Activated CD8-positive, alpha-beta T cell treated with anti-CD3 and anti-CD28 coated beads for 36 hours (primary cell): ENCODE results near the gene NAPA. TPM values are rescaled to one million over a fixed set of nuclear protein-coding genes. Genes with fewer than 3 reads are reported as not detected.
"Not testable (repeated sequence)": the region's sequence is repeated elsewhere in the genome, so short reads cannot be mapped to it uniquely, and the experiment has no call there.

Experiments used
- ATAC-seq: fragments of 200-7000 bp; cut with Tn5 transposase; one replicate; pipeline ENCODE4 v1.10.0; 2021; ENCODE audit warnings: mild to moderate bottlenecking, moderate library complexity
- CTCF ChIA-PET: fragments of 350-600 bp; sonication (Branson Sonifier 250); formaldehyde crosslinking; loops from one replicate; lab custom pipeline; 2021; ENCODE audit warnings: antibody characterized with exemption; lab: Charles Lee
- POLR2A ChIA-PET: fragments of 350-600 bp; sonication (Branson Sonifier 250); formaldehyde crosslinking; loops from one replicate; lab custom pipeline; 2021; ENCODE audit warnings: antibody characterized with exemption; lab: Charles Lee
- DNase-seq: peaks from one replicate; pipeline ENCODE4 v3.0.0-alpha.2; 2020
- H3K27ac Mint-ChIP-seq: one replicate; pipeline ENCODE4 v1.8.0; 2021; ENCODE audit warnings: mild to moderate bottlenecking, mixed read lengths
- H3K27me3 Mint-ChIP-seq: one replicate; pipeline ENCODE4 v1.8.0; 2021; ENCODE audit warnings: mixed read lengths
- H3K36me3 Mint-ChIP-seq: one replicate; pipeline ENCODE4 v1.8.0; 2021; ENCODE audit warnings: low read depth, mixed read lengths
- H3K4me1 Mint-ChIP-seq: one replicate; pipeline ENCODE4 v1.8.0; 2021; ENCODE audit warnings: low read depth, mixed read lengths
- H3K4me3 Mint-ChIP-seq: one replicate; pipeline ENCODE4 v1.8.0; 2021; ENCODE audit warnings: mild to moderate bottlenecking, moderate library complexity, mixed read lengths
- H3K9me3 Mint-ChIP-seq: one replicate; pipeline ENCODE4 v1.8.0; 2021; ENCODE audit warnings: mixed read lengths
- intact Hi-C: fragments of 100-400 bp; cut with micrococcal nuclease; formaldehyde crosslinking; loops from one replicate; pipeline ENCODE4 v1.10.0; 2022
- total RNA-seq, 2 experiments: library from RNA; stranded (reverse); gene quantifications; one replicate each; pipeline ENCODE4 v1.2.3, GENCODE V29; 2021
- TF ChIP-seq, protein P1 (sequence below): fragments of 200-600 bp; IDR thresholded peaks from one replicate; pipeline ENCODE4 v1.8.0; 2022; ENCODE audit warnings: antibody characterized with exemption, mild to moderate bottlenecking

NAPA gene
- total RNA-seq, 2 experiments from 2014 or later: 43.9 to 47.2 TPM

DNA sequence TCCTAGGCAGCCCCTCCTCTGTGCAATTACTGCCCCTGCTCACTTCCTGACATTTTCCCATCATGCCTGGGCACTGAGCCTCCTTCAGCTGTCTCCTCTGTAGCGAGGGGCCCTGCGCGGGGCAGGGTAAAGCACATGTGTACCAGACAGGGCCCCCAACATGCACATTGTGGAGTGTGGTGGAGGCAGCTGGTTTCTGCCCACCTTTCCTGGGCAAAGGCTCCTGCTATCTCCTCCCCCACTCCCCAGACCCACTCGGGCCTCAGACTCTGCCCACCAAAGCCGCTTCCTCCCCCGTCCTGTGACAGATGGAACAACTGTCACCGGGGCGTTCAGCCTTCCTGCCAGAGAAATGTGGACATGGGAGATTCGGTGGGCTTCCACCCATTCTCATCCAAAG lies 28.0 kb downstream of the NAPA start:
- no peak for ATAC-seq
- CTCF ChIA-PET: interaction anchor here (1.1 to 7.2 kb wide), 4 partner anchors 9 to 58 kb away, joined by 3 to 37 read pairs (median 4); partner anchors contain the start of gene NAPA

DNA sequence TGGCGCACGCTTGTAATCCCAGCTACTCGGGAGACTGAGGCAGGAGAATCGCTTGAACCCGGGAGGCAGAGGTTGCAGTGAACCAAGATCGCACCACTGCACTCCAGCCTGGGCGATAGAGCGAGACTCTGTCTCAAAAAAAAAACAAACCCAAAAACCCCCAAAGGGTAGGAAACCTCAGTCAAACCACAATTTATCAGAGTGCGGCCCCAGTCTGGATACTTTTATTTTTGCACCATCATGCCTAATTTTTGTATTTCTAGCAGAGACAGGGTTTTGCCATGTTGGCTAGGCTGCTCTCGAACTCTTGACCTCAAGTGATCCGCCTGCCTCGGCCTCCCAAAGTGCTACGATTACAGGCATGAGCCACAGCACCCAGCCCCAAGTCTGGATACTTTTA lies 28.6 kb downstream of the NAPA start:
- ChIA-PET CTCF (interaction anchor here (1.1 to 7.2 kb wide), 5 partner anchors 16 to 58 kb away, joined by 3 to 37 read pairs (median 4); partner anchors contain the start of gene NAPA), POLR2A (interaction anchor here (0.6 to 2.1 kb wide), 2 partner anchors 19 to 30 kb away, joined by 3 to 6 read pairs; partner anchors contain the start of gene NAPA)
- peaks cover 36% of the 10 kb centered on the region for H3K4me1 Mint-ChIP-seq
- H3K27ac Mint-ChIP-seq: peak overlapping the region; percentile 91
- intact Hi-C loops, H3K27me3 Mint-ChIP-seq, H3K9me3 Mint-ChIP-seq, H3K4me3 Mint-ChIP-seq, ATAC-seq, DNase-seq: not testable (repeated sequence)
- H3K36me3 Mint-ChIP-seq: peaks cover 13% of the 10 kb centered on the region

More for the DNA sequence above, 28.0 kb downstream of the NAPA start:
- TF ChIP-seq, protein P1, sequence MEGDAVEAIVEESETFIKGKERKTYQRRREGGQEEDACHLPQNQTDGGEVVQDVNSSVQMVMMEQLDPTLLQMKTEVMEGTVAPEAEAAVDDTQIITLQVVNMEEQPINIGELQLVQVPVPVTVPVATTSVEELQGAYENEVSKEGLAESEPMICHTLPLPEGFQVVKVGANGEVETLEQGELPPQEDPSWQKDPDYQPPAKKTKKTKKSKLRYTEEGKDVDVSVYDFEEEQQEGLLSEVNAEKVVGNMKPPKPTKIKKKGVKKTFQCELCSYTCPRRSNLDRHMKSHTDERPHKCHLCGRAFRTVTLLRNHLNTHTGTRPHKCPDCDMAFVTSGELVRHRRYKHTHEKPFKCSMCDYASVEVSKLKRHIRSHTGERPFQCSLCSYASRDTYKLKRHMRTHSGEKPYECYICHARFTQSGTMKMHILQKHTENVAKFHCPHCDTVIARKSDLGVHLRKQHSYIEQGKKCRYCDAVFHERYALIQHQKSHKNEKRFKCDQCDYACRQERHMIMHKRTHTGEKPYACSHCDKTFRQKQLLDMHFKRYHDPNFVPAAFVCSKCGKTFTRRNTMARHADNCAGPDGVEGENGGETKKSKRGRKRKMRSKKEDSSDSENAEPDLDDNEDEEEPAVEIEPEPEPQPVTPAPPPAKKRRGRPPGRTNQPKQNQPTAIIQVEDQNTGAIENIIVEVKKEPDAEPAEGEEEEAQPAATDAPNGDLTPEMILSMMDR: no peak
- no peaks in the 10 kb centered on the region for H3K9me3 Mint-ChIP-seq
- peak overlapping the region; percentile 91 for H3K27ac Mint-ChIP-seq
- POLR2A ChIA-PET: interaction anchor here (1.2 to 2.1 kb wide), 2 partner anchors 27 to 29 kb away, joined by 4 to 6 read pairs; partner anchors contain the start of gene NAPA
- H3K27me3 Mint-ChIP-seq: no peaks in the 10 kb centered on the region
- H3K4me1 Mint-ChIP-seq: peaks cover 36% of the 10 kb centered on the region
- peaks cover 13% of the 10 kb centered on the region for H3K36me3 Mint-ChIP-seq
- intact Hi-C loops: no loop called here
- DNase-seq: peak; percentile 41
- peak overlapping the region; percentile 48 for H3K4me3 Mint-ChIP-seq

DNA sequence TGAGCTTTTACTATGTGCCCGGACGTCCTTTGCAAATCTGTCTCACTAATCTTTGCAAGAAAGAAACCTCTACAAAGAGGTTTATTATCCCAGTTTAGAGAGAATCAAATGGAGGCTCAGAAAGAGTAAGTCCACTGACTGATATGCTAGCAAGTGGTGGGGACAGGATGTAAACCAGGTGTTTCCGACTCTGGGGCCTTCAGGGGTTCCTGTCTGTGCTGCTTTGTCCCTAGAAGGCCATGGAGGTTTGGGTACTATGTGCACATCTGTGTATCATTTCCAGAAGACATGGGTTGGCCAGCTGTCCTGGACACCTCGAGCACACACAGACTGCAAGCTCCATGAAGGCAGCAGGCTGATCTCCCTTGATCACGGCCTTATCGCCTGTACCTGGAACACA lies 29.7 kb downstream of the NAPA start:
- ChIA-PET CTCF (interaction anchor here (1.1 to 7.2 kb wide), 5 partner anchors 12 to 222 kb away, joined by 3 to 37 read pairs (median 29); partner anchors contain the start of gene NAPA), POLR2A (interaction anchor here (0.9 to 2.6 kb wide), 8 partner anchors 10 to 115 kb away, joined by 3 to 24 read pairs (median 4); partner anchors contain the start of gene NAPA)
- intact Hi-C loops: loop anchor here (2.0 kb wide), 1 partner anchor 48 kb away; no protein-coding TSS in a partner anchor
- H3K4me3 Mint-ChIP-seq: peak overlapping the region; percentile 85
- H3K36me3 Mint-ChIP-seq: peaks cover 13% of the 10 kb centered on the region
- no peak for ATAC-seq
- peak; percentile 44 for DNase-seq
- no peaks in the 10 kb centered on the region for H3K27me3 Mint-ChIP-seq
- no peaks in the 10 kb centered on the region for H3K9me3 Mint-ChIP-seq
- TF ChIP-seq, protein P1: no peak
- H3K4me1 Mint-ChIP-seq: peaks cover 36% of the 10 kb centered on the region
- peak overlapping the region; percentile 99 for H3K27ac Mint-ChIP-seq

DNA sequence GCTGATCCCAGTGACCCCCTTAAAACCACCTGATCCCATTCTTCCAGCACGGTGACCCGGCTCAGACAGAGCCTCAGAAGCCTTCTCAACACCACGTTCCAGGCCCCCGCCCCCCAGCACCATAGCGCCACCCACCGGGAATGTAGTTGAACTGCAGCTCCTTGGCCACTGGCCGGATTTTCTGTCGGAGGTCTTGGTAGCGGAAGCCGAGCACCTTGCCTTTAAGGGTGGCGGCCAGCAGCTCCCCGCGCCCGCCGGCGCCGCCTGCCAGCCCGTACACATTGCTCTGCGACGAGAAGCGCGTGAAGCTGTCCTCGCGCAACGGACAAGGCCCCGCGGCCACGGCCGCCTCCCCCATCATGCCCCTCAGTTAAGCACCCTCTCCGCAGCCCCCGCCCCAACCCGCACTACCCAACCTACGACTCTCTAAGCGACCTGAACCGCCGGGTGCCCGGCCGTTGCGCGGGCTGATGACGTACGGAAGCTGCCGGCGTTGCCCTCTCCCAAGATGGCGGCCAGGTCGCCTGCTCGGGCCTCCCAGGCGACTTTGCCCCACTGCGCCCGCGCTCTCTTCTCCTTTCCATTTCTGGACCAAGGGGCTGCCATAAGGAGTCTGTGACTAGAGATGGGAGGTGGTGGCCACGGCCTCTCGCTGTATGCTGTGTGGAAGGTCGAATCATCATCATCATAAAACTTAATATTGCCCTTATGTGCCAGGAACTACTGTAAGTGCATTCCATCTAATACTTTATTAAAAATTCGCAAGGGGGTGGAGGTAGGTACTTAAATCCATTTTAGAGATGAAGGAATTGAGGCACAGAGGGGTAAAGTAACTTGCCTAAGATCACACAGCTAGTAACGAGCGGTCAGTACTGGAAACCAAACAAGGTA lies 30.8 kb downstream of the NAPA start, which contains the start of gene KPTN:
KPTN (minus strand) TSS at position 420 of the 891 bp plus-strand sequence; CDS start at position 361, 59 bp downstream.
- Mint-ChIP-seq H3K36me3 (peaks cover 13% of the 10 kb centered on the region), H3K4me3 (peak within 1 kb of the TSS; percentile 85), H3K4me1 (peaks cover 36% of the 10 kb centered on the region), H3K27me3 (no peaks in the 10 kb centered on the region), H3K9me3 (no peaks in the 10 kb centered on the region), H3K27ac (peak within 1 kb of the TSS; percentile 99)
- DNase-seq: peak; percentile 93
- ChIA-PET CTCF (interaction anchor here (0.7 to 7.2 kb wide), 19 partner anchors 9 to 264 kb away, joined by 3 to 37 read pairs (median 6); partner anchors contain the start of genes DHX34, EHD2 and NAPA), POLR2A (interaction anchor here (0.7 to 2.6 kb wide), 16 partner anchors 9 to 140 kb away, joined by 3 to 24 read pairs (median 4); partner anchors contain the start of genes DHX34 and NAPA)
- TF ChIP-seq, protein P1: peak; percentile 96
- intact Hi-C loops: loop anchor here (2.0 kb wide), 1 partner anchor 47 kb away; no protein-coding TSS in a partner anchor
- ATAC-seq: peak; percentile 84

GRCh38 chr19:47483200-47483599 lies 31.7 kb downstream of the NAPA start:
- TF ChIP-seq, protein P1: no peak
- peaks cover 36% of the 10 kb centered on the region for H3K4me1 Mint-ChIP-seq
- CTCF ChIA-PET: interaction anchor here (1.0 to 7.2 kb wide), 11 partner anchors 9 to 230 kb away, joined by 3 to 37 read pairs (median 10); partner anchors contain the start of genes DHX34, EHD2 and NAPA

More at GRCh38 chr19:47483200-47483599, 31.7 kb downstream of the NAPA start:
- ATAC-seq: no peak
- H3K36me3 Mint-ChIP-seq: peaks cover 13% of the 10 kb centered on the region
- POLR2A ChIA-PET: interaction anchor here (1.1 to 2.6 kb wide), 9 partner anchors 13 to 141 kb away, joined by 3 to 24 read pairs (median 4); partner anchors contain the start of genes DHX34 and NAPA
- DNase-seq: no peak
- H3K4me3 Mint-ChIP-seq: peak overlapping the region; percentile 85
- no peak overlapping the region for H3K27ac Mint-ChIP-seq
- intact Hi-C loops: no loop called here
- no peaks in the 10 kb centered on the region for H3K27me3 Mint-ChIP-seq
- no peaks in the 10 kb centered on the region for H3K9me3 Mint-ChIP-seq
